IMR-90 (cell line): ENCODE results near the gene IFIH1. TPM values are rescaled to one million over a fixed set of nuclear protein-coding genes. Genes with fewer than 3 reads are reported as not detected.

Experiments
- ATAC-seq: fragments of 200-7000 bp; cut with Tn5 transposase; 2 replicates; pipeline ENCODE4 v1.9.1; 2020; ENCODE audit warnings: low read depth, mild to moderate bottlenecking, moderate library complexity
- BruUV-seq: library from RNA; stranded (reverse); fragments of 400-500 nt; replicated peaks from 2 replicates; lab custom pipeline; 2021; lab: Mats Ljungman, UMichigan
- CTCF ChIA-PET: fragments of 300-600 bp; formaldehyde crosslinking; extraction: SDS; loops from one replicate; lab custom pipeline; 2021; ENCODE audit warnings: antibody characterized with exemption; lab: Yijun Ruan, JAX
- POLR2A ChIA-PET: fragments of 300-600 bp; sonication (Branson Sonifier 250); formaldehyde crosslinking; loops from one replicate; lab custom pipeline; 2022; ENCODE audit warnings: antibody characterized with exemption; ENCODE audit not compliant: unreplicated experiment; lab: Charles Lee
- DNase-seq: peaks from one replicate; pipeline ENCODE4 v3.0.0; 2013
- H2AFZ ChIP-seq: replicated peaks from 2 replicates; pipeline ENCODE3; 2013; ENCODE audit warnings: low read length, mild to moderate bottlenecking; ENCODE audit not compliant: poor library complexity
- H2AK5ac ChIP-seq: 2 replicates; pipeline ENCODE4 v1.6.1; 2013; ENCODE audit warnings: low read depth, low read length, inconsistent platforms
- H2AK9ac ChIP-seq: replicated peaks from 2 replicates; pipeline ENCODE3; 2013; ENCODE audit warnings: mild to moderate bottlenecking, low read depth, low read length, moderate library complexity; ENCODE audit not compliant: poor library complexity
- H2BK120ac ChIP-seq: 2 replicates; pipeline ENCODE4 v1.6.1; 2013; ENCODE audit warnings: low read depth, low read length, inconsistent platforms
- H2BK15ac ChIP-seq: 3 replicates; pipeline ENCODE4 v1.6.1; 2013; ENCODE audit warnings: low read depth, low read length, inconsistent platforms
- H2BK20ac ChIP-seq: 2 replicates; pipeline ENCODE4 v1.6.1; 2013; ENCODE audit warnings: low read depth, mild to moderate bottlenecking, inconsistent platforms, low read length, moderate library complexity
- H2BK5ac ChIP-seq: 2 replicates; pipeline ENCODE4 v1.6.1; 2013; ENCODE audit warnings: mild to moderate bottlenecking, low read depth, low read length, inconsistent platforms; ENCODE audit not compliant: poor library complexity, severe bottlenecking
- H3K14ac ChIP-seq: replicated peaks from 2 replicates; pipeline ENCODE4 v1.6.1; 2013; ENCODE audit warnings: low read depth, low read length, inconsistent platforms
- H3K18ac ChIP-seq: 2 replicates; pipeline ENCODE4 v1.6.1; 2013; ENCODE audit warnings: low read depth, low read length, control low read depth
- H3K23ac ChIP-seq: 2 replicates; pipeline ENCODE4 v1.6.1; 2013; ENCODE audit warnings: low read depth, low read length, inconsistent platforms
- H3K27ac ChIP-seq: 2 replicates; pipeline ENCODE4 v1.5.1; 2013; ENCODE audit warnings: mild to moderate bottlenecking, control low read depth, low read length; ENCODE audit not compliant: insufficient read depth
- H3K27me3 ChIP-seq: 2 replicates; pipeline ENCODE4 v1.6.1; 2013; ENCODE audit warnings: low read length; ENCODE audit not compliant: control insufficient read depth, insufficient read depth
- H3K36me3 ChIP-seq: 2 replicates; pipeline ENCODE4 v1.6.1; 2013; ENCODE audit warnings: low read length, mixed read lengths; ENCODE audit not compliant: control insufficient read depth, insufficient read depth
- H3K4ac ChIP-seq: 2 replicates; pipeline ENCODE4 v1.6.1; 2013; ENCODE audit warnings: low read depth, low read length, inconsistent platforms
- H3K4me1 ChIP-seq: 2 replicates; pipeline ENCODE4 v1.6.1; 2013; ENCODE audit warnings: low read length, mixed read lengths; ENCODE audit not compliant: control insufficient read depth, insufficient read depth
- H3K4me2 ChIP-seq: 2 replicates; pipeline ENCODE4 v1.6.1; 2013; ENCODE audit warnings: low read depth, mild to moderate bottlenecking, control low read depth, low read length, moderate library complexity
- H3K4me3 ChIP-seq: 2 replicates; pipeline ENCODE4 v1.5.1; 2013; ENCODE audit warnings: low read depth, mild to moderate bottlenecking, control low read depth, low read length, moderate library complexity; ENCODE audit not compliant: insufficient read depth
- H3K56ac ChIP-seq: 2 replicates; pipeline ENCODE4 v1.6.1; 2013; ENCODE audit warnings: low read length, inconsistent platforms; ENCODE audit not compliant: insufficient read depth; ENCODE audit errors: extremely low read depth
- H3K79me1 ChIP-seq, 2 experiments: 2 replicates each; pipeline ENCODE4 v1.6.1; 2013; ENCODE audit warnings: low read length in 2 of 2, inconsistent platforms in 1 of 2, low read depth in 1 of 2
- H3K9ac ChIP-seq: 2 replicates; pipeline ENCODE4 v1.6.1; 2013; ENCODE audit warnings: low read depth, low read length, control low read depth
- H3K9me1 ChIP-seq: 2 replicates; pipeline ENCODE4 v1.6.1; 2013; ENCODE audit warnings: low read length, inconsistent platforms; ENCODE audit not compliant: insufficient read depth
- H3K9me3 ChIP-seq: 2 replicates; pipeline ENCODE4 v1.6.1; 2013; ENCODE audit warnings: low read length; ENCODE audit not compliant: control insufficient read depth, insufficient read depth
- H4K20me1 ChIP-seq: 2 replicates; pipeline ENCODE4 v1.6.1; 2013; ENCODE audit warnings: low read length, inconsistent platforms; ENCODE audit not compliant: insufficient read depth
- H4K5ac ChIP-seq: 2 replicates; pipeline ENCODE4 v1.6.1; 2013; ENCODE audit warnings: mild to moderate bottlenecking, low read depth, low read length, control low read depth
- H4K8ac ChIP-seq, 2 experiments: 2 replicates each; pipeline ENCODE4 v1.6.1; 2013; ENCODE audit warnings: low read depth in 2 of 2, low read length in 2 of 2, control low read depth in 1 of 2, inconsistent platforms in 1 of 2
- H4K91ac ChIP-seq: 2 replicates; pipeline ENCODE4 v1.6.1; 2013; ENCODE audit warnings: low read depth, low read length, inconsistent platforms; ENCODE audit not compliant: insufficient read depth
- BHLHE40 ChIP-seq: fragments of 150-350 bp; IDR thresholded peaks from 2 replicates; pipeline ENCODE4 v1.6.1; 2016; ENCODE audit warnings: mild to moderate bottlenecking, low read depth, low read length
- MXI1 ChIP-seq: IDR thresholded peaks from 2 replicates; pipeline ENCODE4 v1.6.1; 2012; ENCODE audit warnings: low read depth, mild to moderate bottlenecking, low read length, moderate library complexity, borderline replicate concordance
- NFE2L2 ChIP-seq: fragments of 150-350 bp; IDR thresholded peaks from 2 replicates; pipeline ENCODE4 v1.6.1; 2016; ENCODE audit warnings: low read depth, mild to moderate bottlenecking, low read length
- RAD21 ChIP-seq: IDR thresholded peaks from 2 replicates; pipeline ENCODE4 v1.6.1; 2012; ENCODE audit warnings: low read length, improper control_type of control experiment
- SMC3 ChIP-seq: fragments of 150-350 bp; IDR thresholded peaks from 2 replicates; pipeline ENCODE4 v1.6.1; 2016; ENCODE audit warnings: low read depth, mild to moderate bottlenecking, antibody characterized with exemption, low read length, moderate library complexity
- WGBS, 2 experiments: methylation state at CpG; one replicate each; pipeline versions ENCODE4 v1.1.5 to v1.1.7; 2013; ENCODE audit warnings: missing lambda C conversion rate in 2 of 2; ENCODE audit not compliant: insufficient read length in 1 of 2; ENCODE audit errors: extremely low coverage in 2 of 2; 5-methylcytosine and 5-hydroxymethylcytosine counted together
- dilution Hi-C: fragments of 300-500 bp; cut with HindIII; formaldehyde crosslinking; loops from one replicate; pipeline ENCODE4 v1.14.3; 2018; ENCODE audit warnings: low sequenced_read_pairs; ENCODE audit not compliant: unreplicated experiment
- in situ Hi-C: fragments of 300-500 bp; cut with MboI; formaldehyde crosslinking; loops from 3 replicates; pipeline ENCODE4 v1.14.3; 2019; ENCODE audit warnings: low sequenced_read_pairs, inconsistent platforms, mixed read lengths
- intact Hi-C: fragments of 100-400 bp; cut with micrococcal nuclease; formaldehyde crosslinking; loops from 2 replicates; pipeline ENCODE4 v1.10.0; 2022
- polyA plus RNA-seq, 3 experiments: library from polyadenylated mRNA; depleted of rRNA; stranded (reverse); fragments of >200 nt; gene quantifications; 2 replicates each; pipeline ENCODE4 v1.2.3, GENCODE V29; 2012; ENCODE audit warnings: low replicate concordance in 1 of 3
- total RNA-seq: library from RNA; depleted of rRNA; stranded (reverse); fragments of >200 nt; gene quantifications from 2 replicates; pipeline ENCODE4 v1.2.3, GENCODE V29; 2012
- TF ChIP-seq, protein P1 (sequence below): fragments of 150-350 bp; IDR thresholded peaks from 2 replicates; pipeline ENCODE4 v1.6.1; 2016; ENCODE audit warnings: low read depth, mild to moderate bottlenecking, low read length, moderate library complexity, borderline replicate concordance

IFIH1 gene
- total and polyA plus RNA-seq, 2 of the 4 experiments (the other 2 are of a cell fraction): 1.3 to 1.4 TPM

GRCh38 chr2:162252153-162252552 lies 66.3 kb downstream of the IFIH1 start:
- no peak overlapping the region for H2BK20ac ChIP-seq
- H3K4me1 ChIP-seq: no peaks in the 10 kb centered on the region
- in situ Hi-C loops: no loop called here
- ChIA-PET POLR2A (no interaction called here), CTCF (no interaction called here)
- H2BK120ac ChIP-seq: no peak overlapping the region
- TF ChIP-seq SMC3: no peak
- TF ChIP-seq MXI1: no peak
- TF ChIP-seq RAD21: no peak
- TF ChIP-seq, protein P1, sequence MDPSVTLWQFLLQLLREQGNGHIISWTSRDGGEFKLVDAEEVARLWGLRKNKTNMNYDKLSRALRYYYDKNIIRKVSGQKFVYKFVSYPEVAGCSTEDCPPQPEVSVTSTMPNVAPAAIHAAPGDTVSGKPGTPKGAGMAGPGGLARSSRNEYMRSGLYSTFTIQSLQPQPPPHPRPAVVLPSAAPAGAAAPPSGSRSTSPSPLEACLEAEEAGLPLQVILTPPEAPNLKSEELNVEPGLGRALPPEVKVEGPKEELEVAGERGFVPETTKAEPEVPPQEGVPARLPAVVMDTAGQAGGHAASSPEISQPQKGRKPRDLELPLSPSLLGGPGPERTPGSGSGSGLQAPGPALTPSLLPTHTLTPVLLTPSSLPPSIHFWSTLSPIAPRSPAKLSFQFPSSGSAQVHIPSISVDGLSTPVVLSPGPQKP: no peak
- TF ChIP-seq BHLHE40: no peak
- TF ChIP-seq NFE2L2: no peak
- H3K27me3 ChIP-seq: no peaks in the 10 kb centered on the region
- no TSS peak for BruUV-seq
- no peak for ATAC-seq
- dilution Hi-C loops: no loop called here
- no peaks in the 10 kb centered on the region for H3K36me3 ChIP-seq
- H4K5ac ChIP-seq: no peak overlapping the region
- no peak for DNase-seq
- no peaks in the 10 kb centered on the region for H3K9me1 ChIP-seq
- no CpG with 5 or more reads among the region's 2 CpGs for WGBS, 2 experiments
- no peak overlapping the region for H3K14ac ChIP-seq
- H2BK5ac ChIP-seq: no peak overlapping the region
- no peak overlapping the region for H3K56ac ChIP-seq
- no peaks in the 10 kb centered on the region for H4K20me1 ChIP-seq
- H3K9ac ChIP-seq: no peak overlapping the region
- no peak overlapping the region for H3K4ac ChIP-seq
- H2AK5ac ChIP-seq: no peak overlapping the region
- no peak overlapping the region for H4K8ac ChIP-seq
- no peaks in the 10 kb centered on the region; the same call in 1 of the 2 replicates for H3K9me3 ChIP-seq
- no peak overlapping the region for H2BK15ac ChIP-seq
- H3K4me2 ChIP-seq: no peak overlapping the region
- no peak overlapping the region for H3K4me3 ChIP-seq
- no peak overlapping the region for H3K27ac ChIP-seq
- H2AFZ ChIP-seq: no peak overlapping the region
- intact Hi-C loops: no loop called here
- no peaks in the 10 kb centered on the region for H3K79me1 ChIP-seq
- no peak overlapping the region for H3K18ac ChIP-seq
- H4K91ac ChIP-seq: no peak overlapping the region
- no peak overlapping the region for H2AK9ac ChIP-seq
- H3K23ac ChIP-seq: no peak overlapping the region
